HepG2 (cell line): ENCODE results near the gene ASPHD1. TPM values are rescaled to one million over a fixed set of nuclear protein-coding genes. Genes with fewer than 3 reads are reported as not detected.

ENCODE experiments used
- AHDC1 ChIP-seq: sonication (generic); formaldehyde crosslinking; IDR thresholded peaks from 2 replicates; pipeline ENCODE4 v1.5.1; 2020; ENCODE audit warnings: mild to moderate bottlenecking, missing genetic modification reagents, borderline replicate concordance
- DNMT1 ChIP-seq: sonication (generic); formaldehyde crosslinking; IDR thresholded peaks from 2 replicates; pipeline ENCODE4 v1.5.1; 2020; ENCODE audit warnings: mild to moderate bottlenecking, missing genetic modification reagents
- FOXK2 ChIP-seq: fragments of 450-650 bp; IDR thresholded peaks from 2 replicates; pipeline ENCODE4 v1.6.1; 2016
- HNF4G ChIP-seq, 2 experiments: sonication (generic) in 1 of 2; formaldehyde crosslinking in 1 of 2; IDR thresholded peaks; 2 replicates each; pipeline versions ENCODE4 v1.4.0 to v1.6.1; 2011 to 2020; ENCODE audit warnings: borderline replicate concordance in 2 of 2, low read depth in 2 of 2, mild to moderate bottlenecking in 2 of 2, low read length in 1 of 2, missing genetic modification reagents in 1 of 2, moderate library complexity in 1 of 2
- HNRNPK ChIP-seq: fragments of 200-400 bp; formaldehyde crosslinking; IDR thresholded peaks from 2 replicates; pipeline ENCODE4 v1.6.1; 2018; ENCODE audit warnings: low read length, low read depth, moderate library complexity, mild to moderate bottlenecking; ENCODE audit not compliant: poor library complexity, severe bottlenecking
- MTF1 ChIP-seq: sonication (generic); formaldehyde crosslinking; IDR thresholded peaks from 2 replicates; pipeline ENCODE4 v1.5.0; 2020; ENCODE audit warnings: missing genetic modification reagents
- MYC ChIP-seq: sonication (generic); formaldehyde crosslinking; IDR thresholded peaks from 2 replicates; pipeline ENCODE4 v1.9.0; 2021; ENCODE audit warnings: missing genetic modification reagents, borderline replicate concordance
- POGZ ChIP-seq: sonication (generic); formaldehyde crosslinking; IDR thresholded peaks from 2 replicates; pipeline ENCODE4 v1.4.0; 2020; ENCODE audit warnings: mild to moderate bottlenecking, missing genetic modification reagents
- POLR2G ChIP-seq: fragments of 200-400 bp; formaldehyde crosslinking; IDR thresholded peaks from 2 replicates; pipeline ENCODE4 v1.6.1; 2018; ENCODE audit warnings: mild to moderate bottlenecking, low read depth, low read length, moderate library complexity
- STAG1 ChIP-seq: sonication (generic); formaldehyde crosslinking; IDR thresholded peaks from 2 replicates; pipeline ENCODE4 v1.4.0; 2020; ENCODE audit warnings: missing genetic modification reagents
- TRIM22 ChIP-seq: fragments of 450-650 bp; IDR thresholded peaks from 2 replicates; pipeline ENCODE4 v1.6.1; 2017
- ZNF235 ChIP-seq: sonication (generic); formaldehyde crosslinking; IDR thresholded peaks from 2 replicates; pipeline ENCODE4 v1.8.1; 2023; ENCODE audit warnings: mild to moderate bottlenecking, missing genetic modification reagents, borderline replicate concordance
- ZNF331 ChIP-seq: sonication (generic); formaldehyde crosslinking; IDR thresholded peaks from 2 replicates; pipeline ENCODE4 v1.4.0; 2020; ENCODE audit warnings: missing genetic modification reagents
- ZNF34 ChIP-seq: sonication (generic); formaldehyde crosslinking; IDR thresholded peaks from 2 replicates; pipeline ENCODE4 v1.4.0; 2020; ENCODE audit warnings: mild to moderate bottlenecking, missing genetic modification reagents, borderline replicate concordance
- ZNF672 ChIP-seq: sonication (generic); formaldehyde crosslinking; IDR thresholded peaks from 2 replicates; pipeline ENCODE4 v1.8.1; 2022; ENCODE audit warnings: missing genetic modification reagents
- ZNF674 ChIP-seq: sonication (generic); formaldehyde crosslinking; IDR thresholded peaks from 2 replicates; pipeline ENCODE4 v1.5.0; 2020; ENCODE audit warnings: low read depth, mild to moderate bottlenecking, missing genetic modification reagents
- ZNF737 ChIP-seq: sonication (generic); formaldehyde crosslinking; IDR thresholded peaks from 2 replicates; pipeline ENCODE4 v1.5.0; 2020; ENCODE audit warnings: missing genetic modification reagents, mild to moderate bottlenecking, borderline replicate concordance
- ZNF776 ChIP-seq: sonication (generic); formaldehyde crosslinking; IDR thresholded peaks from 2 replicates; pipeline ENCODE4 v1.4.0; 2020; ENCODE audit warnings: mild to moderate bottlenecking, missing genetic modification reagents
- polyA plus RNA-seq, 8 experiments: library from polyadenylated mRNA; depleted of rRNA in 3 of 8; stranded (reverse) in 7 of 8; unstranded in 1 of 8; fragments of >200 nt; fragmentation: Illumina TruSeq in 4 of 8; extraction: Trizol in 4 of 8; gene quantifications; 2 replicates each; pipeline versions ENCODE4 v1.2.1 to v1.2.3, GENCODE V29; 2011 to 2016; ENCODE audit warnings: low read depth in 4 of 8, missing spikeins in 1 of 8, mixed read lengths in 1 of 8; ENCODE audit not compliant: insufficient read depth in 1 of 8
- total RNA-seq, 5 experiments: library from RNA; depleted of rRNA; stranded (reverse); fragments of >200 nt; fragmentation: Illumina TruSeq; extraction: Trizol; gene quantifications; 2 replicates each; pipeline ENCODE4 v1.2.3, GENCODE V29; 2016; ENCODE audit warnings: low read depth in 1 of 5
- TF ChIP-seq, protein P1 (sequence below): sonication (generic); formaldehyde crosslinking; IDR thresholded peaks from 2 replicates; pipeline ENCODE4; 2020; ENCODE audit warnings: missing genetic modification reagents, mild to moderate bottlenecking, borderline replicate concordance
- TF ChIP-seq, protein P2 (sequence below): sonication (generic); formaldehyde crosslinking; IDR thresholded peaks from 2 replicates; pipeline ENCODE4 v1.8.0; 2022; ENCODE audit warnings: mild to moderate bottlenecking, missing genetic modification reagents

ASPHD1 gene
- total and polyA plus RNA-seq, 2 of the 13 experiments (the other 11 are each of a cell fraction or from before 2014, with no cell fraction given), result 13.1 to 19.7 TPM

GRCh38 chr16:29863669-29863984, 36.7 kb upstream of the ASPHD1 start (continued):
- TF ChIP-seq TRIM22 (no peak), FOXK2 (no peak), MTF1 (CRISPR knock-in tag) (no peak), ZNF34 (CRISPR knock-in tag) (no peak), ZNF672 (CRISPR knock-in tag) (no peak), ZNF674 (no peak), ZNF235 (CRISPR knock-in tag) (no peak), AHDC1 (CRISPR knock-in tag) (no peak), STAG1 (CRISPR knock-in tag) (no peak), MYC (no peak), DNMT1 (CRISPR knock-in tag) (no peak), POLR2G (no peak), ZNF331 (CRISPR knock-in tag) (no peak), HNRNPK (peak; percentile 53), HNF4G (IDR thresholded peaks at IDR 0.05; ENCODE audit: borderline replicate concordance, low read depth, low read length) (no peak), HNF4G (CRISPR knock-in tag; IDR thresholded peaks at IDR 0.05; ENCODE audit: borderline replicate concordance, low read depth) (no peak), POGZ (no peak; the same call in 1 of the 2 replicates), ZNF776 (CRISPR knock-in tag) (no peak; the same call in 1 of the 2 replicates), ZNF737 (CRISPR knock-in tag) (no peak)
- TF ChIP-seq, protein P1, sequence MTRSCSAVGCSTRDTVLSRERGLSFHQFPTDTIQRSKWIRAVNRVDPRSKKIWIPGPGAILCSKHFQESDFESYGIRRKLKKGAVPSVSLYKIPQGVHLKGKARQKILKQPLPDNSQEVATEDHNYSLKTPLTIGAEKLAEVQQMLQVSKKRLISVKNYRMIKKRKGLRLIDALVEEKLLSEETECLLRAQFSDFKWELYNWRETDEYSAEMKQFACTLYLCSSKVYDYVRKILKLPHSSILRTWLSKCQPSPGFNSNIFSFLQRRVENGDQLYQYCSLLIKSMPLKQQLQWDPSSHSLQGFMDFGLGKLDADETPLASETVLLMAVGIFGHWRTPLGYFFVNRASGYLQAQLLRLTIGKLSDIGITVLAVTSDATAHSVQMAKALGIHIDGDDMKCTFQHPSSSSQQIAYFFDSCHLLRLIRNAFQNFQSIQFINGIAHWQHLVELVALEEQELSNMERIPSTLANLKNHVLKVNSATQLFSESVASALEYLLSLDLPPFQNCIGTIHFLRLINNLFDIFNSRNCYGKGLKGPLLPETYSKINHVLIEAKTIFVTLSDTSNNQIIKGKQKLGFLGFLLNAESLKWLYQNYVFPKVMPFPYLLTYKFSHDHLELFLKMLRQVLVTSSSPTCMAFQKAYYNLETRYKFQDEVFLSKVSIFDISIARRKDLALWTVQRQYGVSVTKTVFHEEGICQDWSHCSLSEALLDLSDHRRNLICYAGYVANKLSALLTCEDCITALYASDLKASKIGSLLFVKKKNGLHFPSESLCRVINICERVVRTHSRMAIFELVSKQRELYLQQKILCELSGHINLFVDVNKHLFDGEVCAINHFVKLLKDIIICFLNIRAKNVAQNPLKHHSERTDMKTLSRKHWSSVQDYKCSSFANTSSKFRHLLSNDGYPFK (CRISPR knock-in tag), result no peak; the same call in 1 of the 2 replicates
- TF ChIP-seq, protein P2, sequence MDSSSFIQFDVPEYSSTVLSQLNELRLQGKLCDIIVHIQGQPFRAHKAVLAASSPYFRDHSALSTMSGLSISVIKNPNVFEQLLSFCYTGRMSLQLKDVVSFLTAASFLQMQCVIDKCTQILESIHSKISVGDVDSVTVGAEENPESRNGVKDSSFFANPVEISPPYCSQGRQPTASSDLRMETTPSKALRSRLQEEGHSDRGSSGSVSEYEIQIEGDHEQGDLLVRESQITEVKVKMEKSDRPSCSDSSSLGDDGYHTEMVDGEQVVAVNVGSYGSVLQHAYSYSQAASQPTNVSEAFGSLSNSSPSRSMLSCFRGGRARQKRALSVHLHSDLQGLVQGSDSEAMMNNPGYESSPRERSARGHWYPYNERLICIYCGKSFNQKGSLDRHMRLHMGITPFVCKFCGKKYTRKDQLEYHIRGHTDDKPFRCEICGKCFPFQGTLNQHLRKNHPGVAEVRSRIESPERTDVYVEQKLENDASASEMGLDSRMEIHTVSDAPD, result no peak
